NCI-H146 treated with DMSO at 0.1 percent for 48 hours (cell line): ENCODE measurements around the gene COMMD1.
"Not testable (repeated sequence)": the region's sequence is repeated elsewhere in the genome, so short reads cannot be mapped to it uniquely, and the experiment has no call there.

Source experiments
- DNase-seq: peaks from one replicate; lab custom pipeline; 2025; ENCODE audit not compliant: unreplicated experiment; lab: John Stamatoyannopoulos, UW

Gene COMMD1

GRCh38 chr2:61905372-61906185, at the start of gene COMMD1:
COMMD1 (plus strand) TSS chr2:61905674; CDS start chr2:61905679, 5 bp downstream.
- peak; percentile 39 for DNase-seq

- no peak for DNase-seq
These were observed 48.2 kb upstream of the COMMD1 start for GRCh38 chr2:61857224-61857623.

GRCh38 chr2:61862085-61862484, 43.4 kb upstream of the COMMD1 start:
- no peak for DNase-seq

GRCh38 chr2:61866482-61867089, 38.9 kb upstream of the COMMD1 start:
- DNase-seq: not testable (repeated sequence)

- no peak for DNase-seq
These were observed 29.1 kb upstream of the COMMD1 start for GRCh38 chr2:61876400-61876799.

- no peak for DNase-seq
These were observed 27.8 kb upstream of the COMMD1 start for GRCh38 chr2:61877571-61878245.

- DNase-seq: no peak
These were observed 26.7 kb upstream of the COMMD1 start for GRCh38 chr2:61878761-61879160.

- DNase-seq: not testable (repeated sequence)
These were observed 26.1 kb upstream of the COMMD1 start for GRCh38 chr2:61879351-61879750.

- DNase-seq: no peak
These were observed 22.6 kb upstream of the COMMD1 start for GRCh38 chr2:61882850-61883249.

- DNase-seq: no peak
These were observed 19.4 kb upstream of the COMMD1 start for GRCh38 chr2:61885896-61886603.

- DNase-seq: no peak
These were observed 17.7 kb upstream of the COMMD1 start for GRCh38 chr2:61887717-61888266.

GRCh38 chr2:61888267-61889055, 17.0 kb upstream of the COMMD1 start, which contains the start of gene CCT4:
CCT4 (minus strand) TSS chr2:61888656; CDS start chr2:61888507, 149 bp downstream.
- DNase-seq: peak; percentile 60

- no peak for DNase-seq
These were observed 6.7 kb upstream of the COMMD1 start for GRCh38 chr2:61898810-61899209.

- no peak for DNase-seq
These were observed 5.2 kb upstream of the COMMD1 start for GRCh38 chr2:61900281-61900680.

- no peak for DNase-seq
These were observed 654 bp downstream of the COMMD1 start for GRCh38 chr2:61906186-61906470.

GRCh38 chr2:61909116-61909515, 3.6 kb downstream of the COMMD1 start:
- DNase-seq: no peak

- DNase-seq: no peak
These were observed 5.1 kb downstream of the COMMD1 start for GRCh38 chr2:61910603-61911002.

GRCh38 chr2:61911510-61911909, 6.0 kb downstream of the COMMD1 start:
- DNase-seq: no peak

GRCh38 chr2:61914794-61915193, 9.3 kb downstream of the COMMD1 start:
- not testable (repeated sequence) for DNase-seq

GRCh38 chr2:61920548-61920947, 15.1 kb downstream of the COMMD1 start:
- no peak for DNase-seq
